Naive thymus-derived CD8-positive, alpha-beta T cell (primary cell): ENCODE results near the gene SPDL1. TPM values are rescaled to one million over a fixed set of nuclear protein-coding genes. Genes with fewer than 3 reads are reported as not detected.

Experiments used
- ATAC-seq, 2 donors: fragments of 150-1000 bp; cut with Tn5 transposase in 1 of 2; sonication (Bioruptor Pico), chemical (Tn5 transposase) in 1 of 2; 1 replicate in 1 of 2; 2 replicates in 1 of 2; pipeline ENCODE4 v1.10.0; 2021; ENCODE audit warnings: mild to moderate bottlenecking in 2 of 2, moderate library complexity in 2 of 2
- POLR2A ChIA-PET: fragments of 350-600 bp; sonication (Branson Sonifier 250); formaldehyde crosslinking; loops from one replicate; lab custom pipeline; 2021; ENCODE audit warnings: antibody characterized with exemption; lab: Charles Lee
- DNase-seq, 10 donors: peaks; one replicate each; pipeline versions ENCODE4 v3.0.0 to v3.0.0-alpha.2; 2020 to 2022
- H3K27ac Mint-ChIP-seq, 10 donors: one replicate each; pipeline ENCODE4 v1.8.0; 2020 to 2022; ENCODE audit warnings: mild to moderate bottlenecking in 10 of 10, mixed read lengths in 10 of 10, moderate library complexity in 4 of 10, inconsistent platforms in 1 of 10
- H3K27me3 Mint-ChIP-seq, 5 donors: one replicate each; pipeline ENCODE4 v1.8.0; 2021 to 2022; ENCODE audit warnings: mixed read lengths in 5 of 5
- H3K36me3 Mint-ChIP-seq, 3 donors: one replicate each; pipeline ENCODE4 v1.8.0; 2020 to 2022; ENCODE audit warnings: mixed read lengths in 3 of 3, mild to moderate bottlenecking in 2 of 3, inconsistent platforms in 1 of 3
- H3K4me1 Mint-ChIP-seq, 4 donors: one replicate each; pipeline ENCODE4 v1.8.0; 2021 to 2022; ENCODE audit warnings: mixed read lengths in 4 of 4
- H3K4me3 Mint-ChIP-seq, 10 donors: one replicate each; pipeline ENCODE4 v1.8.0; 2020 to 2022; ENCODE audit warnings: mild to moderate bottlenecking in 10 of 10, mixed read lengths in 10 of 10, moderate library complexity in 6 of 10, inconsistent platforms in 1 of 10
- H3K9me3 Mint-ChIP-seq, 9 donors: one replicate each; pipeline ENCODE4 v1.8.0; 2020 to 2022; ENCODE audit warnings: mixed read lengths in 9 of 9, mild to moderate bottlenecking in 3 of 9, inconsistent platforms in 1 of 9, moderate library complexity in 1 of 9
- polyA plus RNA-seq, 3 donors: library from polyadenylated mRNA; unstranded; fragments of 300-500 nt; fragmentation: Illumina TruSeq; gene quantifications; one replicate each; pipeline ENCODE4 v1.2.3, GENCODE V29; 2021
- total RNA-seq, 8 experiments: library from RNA in 2 of 8; stranded (reverse) in 2 of 8; gene quantifications; one replicate each; pipeline ENCODE4 v1.2.3 and lab custom pipeline; 2021 to 2026

Gene SPDL1
- total and polyA plus RNA-seq, 5 experiments from 2014 or later = 6.2 to 15.2 (median 7.8) TPM

DNA sequence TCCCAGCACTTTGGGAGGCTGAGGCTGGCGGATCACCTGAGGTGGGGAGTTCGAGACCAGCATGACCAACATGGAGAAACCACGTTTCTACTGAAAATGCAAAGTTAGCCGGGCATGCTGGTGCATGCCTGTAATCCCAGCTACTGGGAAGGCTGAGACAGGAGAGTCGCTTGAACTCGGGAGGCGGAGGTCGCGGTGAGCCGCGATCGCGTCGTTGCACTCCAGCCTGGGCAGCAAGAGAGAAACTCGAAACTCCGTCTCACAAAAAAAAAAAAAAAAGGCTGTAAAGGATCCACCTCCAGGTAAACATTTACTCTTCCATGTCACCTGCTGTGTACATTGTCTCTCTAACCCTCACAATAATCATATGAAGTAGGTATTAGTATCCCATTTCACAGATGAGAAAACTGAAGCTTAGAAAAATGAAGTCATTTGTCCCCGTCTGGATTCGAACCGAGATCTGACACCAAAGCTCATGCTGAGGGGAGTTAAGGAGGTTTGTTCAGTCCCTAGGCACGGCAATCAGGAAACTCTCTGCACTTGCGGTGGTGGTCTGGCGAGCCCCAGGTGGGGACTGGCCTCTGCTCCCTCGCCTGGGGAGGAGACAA, 53.0 kb downstream of the SPDL1 start:
- DNase-seq (no peak), ATAC-seq (no peak)
- Mint-ChIP-seq H3K4me1 (peaks cover 27 to 48% (median 45%) of the 10 kb centered on the region in 4 donors), H3K27ac (peak overlapping the region; percentile 89 to 97 (median 94)), H3K36me3 (peaks cover 10 to 31% (median 21%) of the 10 kb centered on the region in 3 donors), H3K27me3 (peaks cover 0 to 7% (median 0%) of the 10 kb centered on the region in 5 donors), H3K4me3 (peak overlapping the region; percentile 92 to 97 (median 94)), H3K9me3 (peaks cover 0 to 14% (median 4%) of the 10 kb centered on the region in 9 donors)
- POLR2A ChIA-PET = interaction anchor here (1.8 to 2.7 kb wide), 2 partner anchors 13 to 53 kb away, joined by 9 to 16 read pairs; partner anchors contain the start of gene SPDL1

DNA sequence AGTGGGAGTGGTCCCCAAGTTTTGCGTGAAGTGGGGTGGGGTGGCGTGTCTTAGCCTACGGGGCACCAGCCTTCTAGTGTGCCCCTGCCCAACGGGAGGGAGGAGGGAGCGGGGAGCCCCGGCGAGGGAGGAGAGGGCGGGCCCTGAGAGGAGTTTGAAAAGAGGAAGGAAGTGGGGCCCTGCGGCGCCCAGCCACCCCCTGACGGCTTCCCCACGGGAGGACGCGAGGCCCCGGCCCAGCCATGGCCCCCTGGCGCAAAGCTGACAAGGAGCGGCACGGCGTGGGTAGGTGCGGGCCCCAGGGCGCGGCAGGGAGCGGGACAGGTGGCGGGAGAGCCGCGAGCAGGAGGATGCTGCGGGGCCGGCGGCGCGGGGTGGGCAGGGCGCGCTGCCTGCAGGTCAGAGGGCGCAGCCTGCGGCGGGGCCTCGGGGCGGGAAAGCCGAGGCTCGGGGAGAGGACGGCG, 53.5 kb downstream of the SPDL1 start, which contains the start of gene DOCK2:
TSS of gene DOCK2 (plus strand) at position 191 of the 464 bp plus-strand sequence. CDS start at position 243, 52 bp downstream.
- peaks cover 31 to 53% (median 51%) of the 10 kb centered on the region in 4 donors for H3K4me1 Mint-ChIP-seq
- peaks cover 0 to 1% (median 0%) of the 10 kb centered on the region in 5 donors for H3K27me3 Mint-ChIP-seq
- H3K36me3 Mint-ChIP-seq = peaks cover 10 to 32% (median 22%) of the 10 kb centered on the region in 3 donors
- DNase-seq (peak; percentile 30 to 82 (median 60)), ATAC-seq (peak; percentile 79 to 84)
- peak within 1 kb of the TSS; percentile 92 to 97 (median 95) for H3K27ac Mint-ChIP-seq
- POLR2A ChIA-PET = interaction anchor here (0.6 to 2.7 kb wide), 5 partner anchors 12 to 145 kb away, joined by 3 to 16 read pairs (median 5); partner anchors contain the start of gene SPDL1
- H3K4me3 Mint-ChIP-seq = peak within 1 kb of the TSS; percentile 92 to 97 (median 94)
- H3K9me3 Mint-ChIP-seq = peaks cover 0 to 14% (median 4%) of the 10 kb centered on the region in 9 donors

DNA sequence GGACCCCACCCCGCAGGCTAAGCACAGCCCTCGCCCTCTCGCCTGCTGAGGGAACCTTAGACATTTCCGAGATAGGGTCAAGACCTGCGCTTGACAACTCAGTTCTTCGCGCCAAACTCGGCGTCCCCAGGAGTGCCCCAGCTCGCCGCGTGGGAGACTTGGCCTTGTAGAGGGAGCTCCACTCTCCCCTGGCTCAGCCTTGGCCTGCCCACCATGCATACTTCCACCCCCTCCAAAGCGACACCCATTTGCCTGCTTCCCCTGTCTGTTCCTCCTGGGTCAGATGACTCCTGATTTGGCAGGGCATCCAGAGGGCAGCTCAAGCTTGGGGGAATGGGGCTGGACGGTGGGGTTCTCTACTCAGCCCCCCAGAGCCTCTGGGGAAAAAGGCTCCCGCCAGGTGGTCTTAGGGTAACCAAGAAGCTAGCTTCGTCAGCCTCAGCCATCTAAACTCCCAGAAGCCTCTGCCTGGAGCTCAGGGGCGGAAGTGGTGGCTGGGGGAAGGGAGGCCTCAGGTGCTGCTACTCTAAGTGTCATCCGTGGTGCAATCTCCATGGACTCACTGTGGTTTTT, 54.1 kb downstream of the SPDL1 start:
- ATAC-seq (peak; percentile 76 to 82), DNase-seq (peak; percentile 32 to 84 (median 68))
- Mint-ChIP-seq H3K4me3 (peak overlapping the region; percentile 87 to 97 (median 94)), H3K27me3 (no peaks in the 10 kb centered on the region), H3K4me1 (peaks cover 31 to 58% (median 55%) of the 10 kb centered on the region in 4 donors), H3K9me3 (peaks cover 0 to 14% (median 4%) of the 10 kb centered on the region in 9 donors), H3K27ac (peak overlapping the region; percentile 91 to 97 (median 94)), H3K36me3 (peaks cover 10 to 32% (median 22%) of the 10 kb centered on the region in 3 donors)
- POLR2A ChIA-PET = interaction anchor here (0.6 to 2.7 kb wide), 6 partner anchors 12 to 144 kb away, joined by 3 to 16 read pairs (median 5); partner anchors contain the start of gene SPDL1

DNA sequence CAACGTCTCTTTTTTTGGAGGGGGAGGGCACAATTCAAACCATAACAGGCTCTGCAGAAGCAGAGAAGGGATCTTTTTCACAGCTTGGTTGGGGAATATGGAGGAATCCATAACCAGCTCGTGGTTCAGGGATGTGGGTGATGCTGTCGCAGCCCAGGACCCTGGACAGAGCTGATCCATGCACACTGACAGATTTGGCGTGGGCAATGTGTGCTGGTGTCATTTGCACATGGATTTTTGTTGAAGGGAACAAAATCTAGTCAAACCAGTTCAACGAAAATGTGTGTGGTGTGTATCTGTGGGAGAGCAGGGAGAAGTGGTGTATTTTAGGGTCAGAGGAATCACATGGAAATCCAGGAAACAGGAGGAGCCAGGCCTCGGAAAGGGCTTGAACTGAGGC, 57.7 kb downstream of the SPDL1 start:
- Mint-ChIP-seq H3K36me3 (peaks cover 10 to 54% (median 22%) of the 10 kb centered on the region in 3 donors), H3K27me3 (no peaks in the 10 kb centered on the region), H3K4me3 (peak overlapping the region in 3 of 10 donors; percentile 12 to 26 (median 16)), H3K4me1 (peaks cover 51 to 88% (median 81%) of the 10 kb centered on the region in 4 donors), H3K27ac (peak overlapping the region in 4 of 10 donors; percentile 9 to 60 (median 40)), H3K9me3 (peaks cover 0 to 13% (median 0%) of the 10 kb centered on the region in 9 donors)
- no peak for DNase-seq
- ATAC-seq = no peak
- POLR2A ChIA-PET = no interaction called here

DNA sequence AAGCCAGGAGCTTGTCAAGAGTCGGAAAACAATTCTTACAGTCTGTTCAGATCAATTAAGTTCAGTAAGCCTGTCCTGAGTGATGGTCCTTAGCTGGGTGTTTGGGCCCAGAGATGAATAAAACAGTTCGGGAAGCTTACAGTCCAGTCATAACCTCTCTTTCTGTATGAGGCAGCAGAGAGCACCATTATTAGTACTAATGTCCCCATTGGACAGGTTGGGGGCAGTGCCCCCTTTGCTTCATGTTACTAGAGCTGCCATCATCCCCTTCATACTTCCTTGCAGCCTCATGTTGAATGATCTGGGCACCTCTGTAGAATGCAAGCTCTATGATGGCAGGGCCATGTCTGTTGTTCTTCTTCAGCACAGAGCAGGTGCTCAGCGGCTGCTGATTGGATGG, 63.3 kb downstream of the SPDL1 start:
- POLR2A ChIA-PET = no interaction called here
- peak overlapping the region in 6 of 10 donors; percentile 48 to 95 (median 82) for H3K27ac Mint-ChIP-seq
- peak overlapping the region in 9 of 10 donors; percentile 4 to 81 (median 54) for H3K4me3 Mint-ChIP-seq
- H3K9me3 Mint-ChIP-seq = peaks cover 0 to 4% (median 0%) of the 10 kb centered on the region in 9 donors
- no peaks in the 10 kb centered on the region for H3K27me3 Mint-ChIP-seq
- peaks cover 65 to 96% (median 93%) of the 10 kb centered on the region in 4 donors for H3K4me1 Mint-ChIP-seq
- no peak for DNase-seq
- no peak for ATAC-seq
- H3K36me3 Mint-ChIP-seq = peaks cover 0 to 32% (median 7%) of the 10 kb centered on the region in 3 donors

DNA sequence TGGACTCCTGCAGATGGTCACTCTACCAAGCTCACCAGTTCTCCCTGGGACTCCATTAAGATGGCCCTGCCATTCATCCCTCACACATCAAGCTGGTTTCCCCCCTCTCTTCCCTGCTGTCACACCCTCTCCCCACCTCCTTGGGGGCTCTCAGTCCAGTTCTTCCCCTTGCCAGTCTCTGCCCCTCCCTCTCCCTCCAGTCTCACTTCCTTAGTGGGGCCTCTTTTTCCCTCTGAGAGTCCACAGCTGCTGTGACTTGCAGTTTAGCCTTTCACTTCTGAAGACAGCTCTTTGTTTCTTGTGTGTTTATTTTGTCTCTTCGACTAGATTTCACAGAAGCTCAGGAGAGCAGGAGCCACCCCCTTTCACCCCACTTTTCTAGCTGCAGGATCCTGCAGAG, 64.0 kb downstream of the SPDL1 start:
- Mint-ChIP-seq H3K27me3 (no peaks in the 10 kb centered on the region), H3K4me1 (peaks cover 70 to 97% (median 94%) of the 10 kb centered on the region in 4 donors), H3K27ac (peak overlapping the region; percentile 10 to 95 (median 66)), H3K36me3 (peaks cover 0 to 34% (median 6%) of the 10 kb centered on the region in 3 donors), H3K4me3 (peak overlapping the region in 9 of 10 donors; percentile 18 to 81 (median 54)), H3K9me3 (peaks cover 0 to 4% (median 0%) of the 10 kb centered on the region in 9 donors)
- POLR2A ChIA-PET = no interaction called here
- no peak for ATAC-seq
- DNase-seq = no peak

DNA sequence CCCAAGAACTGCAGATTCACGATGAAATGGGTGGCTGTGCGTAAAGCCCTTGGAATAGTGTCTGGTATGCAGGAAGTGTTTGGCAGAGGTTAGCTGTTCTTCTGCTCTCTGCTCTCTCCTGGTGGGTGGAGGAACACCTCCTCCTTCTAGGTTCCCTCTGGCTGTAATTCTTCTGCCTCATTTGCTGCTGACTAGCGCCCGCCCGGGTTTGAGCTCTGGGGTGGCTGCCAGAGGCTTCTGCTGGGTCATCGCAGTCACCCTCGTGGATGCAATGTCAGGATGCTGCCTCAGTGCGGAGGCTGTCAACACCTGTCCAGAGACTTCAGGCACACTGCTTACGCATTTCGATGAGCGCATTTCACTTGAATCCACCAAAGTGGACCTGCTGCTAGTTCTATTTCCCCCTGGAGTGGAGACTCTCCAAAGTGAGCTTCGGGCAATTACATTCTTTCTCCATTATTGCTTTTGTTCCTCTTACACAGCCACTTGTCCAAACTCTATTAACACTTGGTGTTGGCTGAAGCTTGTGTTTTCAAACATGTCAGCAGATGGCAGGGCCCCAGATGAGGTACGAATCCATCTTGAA, 65.2 kb downstream of the SPDL1 start:
- POLR2A ChIA-PET = interaction anchor here (2.2 kb wide), 1 partner anchor 11 kb away, joined by 9 read pairs; the partner anchor contains the start of gene DOCK2
- DNase-seq = no peak
- ATAC-seq = peak in 1 of 2 donors; percentile 38
- H3K4me1 Mint-ChIP-seq = peaks cover 70 to 98% (median 97%) of the 10 kb centered on the region in 4 donors
- H3K4me3 Mint-ChIP-seq = peak overlapping the region in 9 of 10 donors; percentile 43 to 81 (median 73)
- peak overlapping the region; percentile 40 to 95 (median 82) for H3K27ac Mint-ChIP-seq
- H3K36me3 Mint-ChIP-seq = peaks cover 0 to 33% (median 6%) of the 10 kb centered on the region in 3 donors
- no peaks in the 10 kb centered on the region for H3K27me3 Mint-ChIP-seq
- peaks cover 0 to 3% (median 0%) of the 10 kb centered on the region in 9 donors for H3K9me3 Mint-ChIP-seq

DNA sequence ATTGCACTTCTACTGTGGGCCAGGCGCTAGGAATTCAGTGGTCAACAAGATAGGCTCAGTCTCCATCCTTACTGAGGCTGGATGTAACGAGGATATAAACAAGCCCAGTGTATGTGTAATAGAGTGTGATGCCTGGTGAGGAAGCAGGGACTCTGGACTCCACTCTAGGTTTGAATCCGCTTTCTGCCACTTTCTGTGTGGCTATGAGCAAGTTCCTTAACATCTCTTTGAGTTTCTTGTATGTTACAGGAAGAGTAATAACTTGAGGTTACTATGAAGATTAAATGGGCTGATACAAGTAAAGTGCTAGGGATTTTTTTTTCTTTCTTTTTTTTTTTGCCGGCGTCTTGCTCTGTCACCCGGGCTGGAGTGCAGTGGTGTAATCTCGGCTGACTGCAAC, 65.9 kb downstream of the SPDL1 start:
- H3K36me3 Mint-ChIP-seq = peaks cover 0 to 36% (median 6%) of the 10 kb centered on the region in 3 donors
- no peaks in the 10 kb centered on the region for H3K9me3 Mint-ChIP-seq
- H3K4me1 Mint-ChIP-seq = peaks cover 70 to 100% (median 98%) of the 10 kb centered on the region in 4 donors
- peak overlapping the region in 9 of 10 donors; percentile 54 to 81 (median 73) for H3K4me3 Mint-ChIP-seq
- H3K27me3 Mint-ChIP-seq = no peaks in the 10 kb centered on the region
- DNase-seq = peak in 2 of 10 donors; percentile 19 to 23
- POLR2A ChIA-PET = interaction anchor here (2.2 kb wide), 1 partner anchor 12 kb away, joined by 9 read pairs; the partner anchor contains the start of gene DOCK2
- peak; percentile 28 to 65 for ATAC-seq
- H3K27ac Mint-ChIP-seq = peak overlapping the region; percentile 63 to 95 (median 86)

DNA sequence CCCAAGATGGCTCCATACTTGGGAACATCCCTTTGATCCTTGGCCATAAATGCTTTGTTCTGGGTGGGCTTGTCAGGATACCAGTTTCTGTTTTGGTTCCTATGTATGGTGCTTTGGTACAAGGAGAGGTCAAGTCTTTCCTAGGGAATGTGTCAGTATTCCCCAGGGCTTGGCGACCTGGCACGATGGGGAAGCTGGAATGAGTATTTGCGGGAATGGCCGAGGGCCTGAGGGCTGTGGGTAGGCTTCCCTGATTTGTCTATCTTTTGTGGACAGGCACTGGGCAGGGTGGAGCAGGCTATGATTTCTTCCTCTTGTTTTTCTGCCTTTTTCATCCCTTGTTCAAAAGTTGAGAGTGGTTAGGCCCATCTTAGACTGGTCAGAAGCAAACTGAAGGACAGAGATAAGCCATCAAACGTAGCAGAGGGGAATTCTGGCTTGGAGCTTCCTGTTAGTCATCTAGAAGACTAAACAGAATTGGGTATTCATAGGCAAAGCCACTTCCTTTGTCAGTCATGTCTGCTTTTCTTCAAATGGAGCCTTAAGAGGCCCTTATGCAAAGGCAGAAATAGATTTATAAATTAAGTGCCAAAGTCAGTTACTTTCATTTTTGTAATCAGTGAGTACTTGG, 67.2 kb downstream of the SPDL1 start:
- peak overlapping the region; percentile 68 to 95 (median 88) for H3K27ac Mint-ChIP-seq
- H3K4me3 Mint-ChIP-seq = peak overlapping the region; percentile 6 to 81 (median 71)
- no peaks in the 10 kb centered on the region for H3K27me3 Mint-ChIP-seq
- ATAC-seq (peak; percentile 50), DNase-seq (no peak)
- peaks cover 69 to 100% (median 100%) of the 10 kb centered on the region in 4 donors for H3K4me1 Mint-ChIP-seq
- H3K9me3 Mint-ChIP-seq = no peaks in the 10 kb centered on the region
- peaks cover 0 to 42% (median 12%) of the 10 kb centered on the region in 3 donors for H3K36me3 Mint-ChIP-seq
- POLR2A ChIA-PET = no interaction called here

DNA sequence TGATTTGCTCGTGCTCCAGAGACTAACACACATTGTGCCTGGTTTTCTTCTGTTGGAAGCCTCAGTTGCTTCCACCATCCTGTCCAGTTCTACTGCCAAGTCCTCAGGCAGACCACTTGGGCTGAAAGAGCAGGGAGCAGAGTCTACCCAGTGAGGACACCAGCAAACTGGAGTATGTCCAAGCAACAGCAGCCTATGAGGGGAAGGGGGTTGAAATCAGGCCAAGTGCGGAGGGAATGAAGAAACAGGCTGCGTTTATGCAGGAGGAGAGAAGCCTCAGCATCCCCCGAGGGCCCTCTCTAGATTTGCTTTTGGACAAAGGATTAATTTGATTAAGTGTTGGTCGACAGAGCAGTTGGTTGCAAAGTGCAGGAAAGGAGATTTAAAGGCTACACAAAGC, 68.0 kb downstream of the SPDL1 start:
- H3K4me3 Mint-ChIP-seq = peak overlapping the region in 8 of 10 donors; percentile 19 to 81 (median 71)
- peaks cover 63 to 100% (median 100%) of the 10 kb centered on the region in 4 donors for H3K4me1 Mint-ChIP-seq
- H3K27ac Mint-ChIP-seq = peak overlapping the region; percentile 21 to 95 (median 86)
- POLR2A ChIA-PET = interaction anchor here (0.8 kb wide), 1 partner anchor 14 kb away, joined by 4 read pairs; the partner anchor contains the start of gene DOCK2
- ATAC-seq (no peak), DNase-seq (no peak)
- no peaks in the 10 kb centered on the region for H3K27me3 Mint-ChIP-seq
- no peaks in the 10 kb centered on the region for H3K9me3 Mint-ChIP-seq
- H3K36me3 Mint-ChIP-seq = peaks cover 0 to 44% (median 16%) of the 10 kb centered on the region in 3 donors

DNA sequence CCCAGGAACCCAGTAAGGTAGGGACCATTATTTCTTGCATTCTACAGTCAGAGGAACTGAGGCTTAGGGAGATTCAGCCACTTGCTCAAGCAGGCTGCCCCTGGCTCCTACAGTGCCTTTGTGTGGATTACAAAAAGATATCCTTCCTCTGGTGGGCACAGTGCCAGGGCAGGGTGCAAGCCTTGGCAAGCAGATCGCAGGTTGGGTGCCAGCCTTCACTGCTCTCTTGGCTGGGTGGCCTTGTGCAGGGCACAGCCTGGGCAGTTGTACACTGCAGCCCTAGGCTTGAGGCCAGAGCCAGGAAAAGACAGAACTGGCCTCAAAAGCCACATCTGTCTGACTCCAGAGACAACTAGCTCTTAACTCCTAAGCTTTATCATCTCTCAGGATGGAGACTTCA, 68.5 kb downstream of the SPDL1 start:
- no peaks in the 10 kb centered on the region for H3K27me3 Mint-ChIP-seq
- peak overlapping the region in 9 of 10 donors; percentile 65 to 95 (median 84) for H3K27ac Mint-ChIP-seq
- H3K4me3 Mint-ChIP-seq = peak overlapping the region in 2 of 10 donors; percentile 55 to 68
- no peak for ATAC-seq
- POLR2A ChIA-PET = interaction anchor here (0.8 kb wide), 1 partner anchor 14 kb away, joined by 4 read pairs; the partner anchor contains the start of gene DOCK2
- H3K4me1 Mint-ChIP-seq = peaks cover 62 to 100% (median 99%) of the 10 kb centered on the region in 4 donors
- DNase-seq = no peak
- H3K9me3 Mint-ChIP-seq = no peaks in the 10 kb centered on the region
- H3K36me3 Mint-ChIP-seq = peaks cover 0 to 49% (median 19%) of the 10 kb centered on the region in 3 donors
